HG02798 (cell line): Measurements from ENCODE around the gene FOXA2.

Source experiments
- ATAC-seq: cut with Tn5 transposase; IDR thresholded peaks from one replicate; pipeline ENCODE4 v1.9.1; 2021; ENCODE audit warnings: mild to moderate bottlenecking; ENCODE audit not compliant: unreplicated experiment, poor library complexity

The FOXA2 gene

DNA sequence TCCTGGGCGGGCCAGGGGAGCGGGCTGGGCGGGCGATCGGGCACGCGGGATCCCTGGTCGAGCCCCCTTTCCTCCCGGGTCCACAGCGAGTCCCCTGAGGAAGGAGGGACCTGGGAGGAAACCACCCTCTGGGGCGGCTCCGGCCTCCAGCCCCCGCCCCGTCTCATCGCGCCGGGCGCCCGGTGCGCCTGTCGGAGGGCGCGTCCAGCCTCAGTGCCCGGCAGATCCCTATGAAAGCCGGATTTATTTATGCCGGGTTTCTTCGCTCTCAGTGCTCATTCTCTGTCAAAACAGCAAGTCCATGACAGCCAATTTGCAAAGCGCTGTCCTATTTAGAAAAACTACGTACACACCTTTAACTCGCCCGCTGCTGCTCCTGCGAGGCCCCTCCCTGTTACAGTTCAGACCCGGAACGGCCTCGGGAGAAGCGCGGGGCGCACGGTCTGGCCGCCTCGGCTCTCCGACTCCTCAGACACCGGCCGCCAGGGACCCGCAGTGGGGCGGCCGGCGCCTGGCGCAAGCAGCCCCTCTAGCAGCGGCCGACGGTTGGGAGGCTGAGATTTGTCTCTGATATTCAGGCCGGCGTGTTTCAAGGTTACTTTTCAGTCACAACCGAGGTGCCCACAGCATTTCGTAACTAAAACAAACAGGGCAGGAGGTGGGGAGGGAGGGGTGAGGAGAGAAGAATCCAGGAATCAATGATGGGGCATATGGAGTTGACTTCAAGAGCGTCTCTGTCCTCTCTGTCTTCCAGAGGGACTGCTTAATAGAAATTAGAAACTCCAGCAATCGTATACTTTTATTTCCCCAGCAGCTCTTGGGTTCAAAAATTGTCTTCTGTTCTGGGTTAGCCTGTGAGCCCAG, 782 bp upstream of the FOXA2 start:
- no peak for ATAC-seq

DNA sequence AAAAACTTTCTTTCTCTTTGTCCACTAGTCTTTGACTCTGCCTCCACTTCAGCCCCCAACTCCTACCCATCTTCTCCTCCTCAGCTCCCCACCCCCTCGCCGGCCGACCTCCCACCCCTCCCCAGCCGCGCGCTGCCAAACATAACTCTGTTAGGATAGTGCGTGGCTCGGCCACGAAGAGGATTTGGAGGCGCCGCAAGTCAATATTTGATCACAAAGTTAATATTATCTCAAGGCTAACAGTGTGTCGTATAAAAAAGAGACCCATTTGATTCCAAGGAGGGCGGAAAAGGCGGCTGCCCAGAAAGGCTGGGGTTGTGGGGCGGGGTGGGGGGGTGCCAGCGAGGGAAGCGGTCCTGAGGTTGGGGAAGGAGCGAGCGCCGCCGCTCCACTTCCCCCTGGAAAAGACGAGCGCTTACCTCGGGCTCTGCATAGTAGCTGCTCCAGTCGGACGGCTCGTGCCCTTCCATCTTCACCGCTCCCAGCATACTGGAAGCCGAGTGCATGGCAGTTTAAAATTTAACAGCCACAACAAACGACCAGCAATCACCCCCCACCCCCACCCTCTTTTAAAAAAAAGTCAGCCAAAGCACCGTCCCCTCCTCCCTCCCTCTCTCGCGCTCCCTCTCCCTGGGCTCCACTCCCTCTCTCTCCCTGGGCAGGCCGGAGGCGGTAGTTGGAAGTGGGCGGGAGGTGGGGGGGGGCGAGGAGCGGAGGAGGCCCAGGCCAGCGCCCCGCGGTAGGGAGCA, 425 bp downstream of the FOXA2 start:
- no peak for ATAC-seq

DNA sequence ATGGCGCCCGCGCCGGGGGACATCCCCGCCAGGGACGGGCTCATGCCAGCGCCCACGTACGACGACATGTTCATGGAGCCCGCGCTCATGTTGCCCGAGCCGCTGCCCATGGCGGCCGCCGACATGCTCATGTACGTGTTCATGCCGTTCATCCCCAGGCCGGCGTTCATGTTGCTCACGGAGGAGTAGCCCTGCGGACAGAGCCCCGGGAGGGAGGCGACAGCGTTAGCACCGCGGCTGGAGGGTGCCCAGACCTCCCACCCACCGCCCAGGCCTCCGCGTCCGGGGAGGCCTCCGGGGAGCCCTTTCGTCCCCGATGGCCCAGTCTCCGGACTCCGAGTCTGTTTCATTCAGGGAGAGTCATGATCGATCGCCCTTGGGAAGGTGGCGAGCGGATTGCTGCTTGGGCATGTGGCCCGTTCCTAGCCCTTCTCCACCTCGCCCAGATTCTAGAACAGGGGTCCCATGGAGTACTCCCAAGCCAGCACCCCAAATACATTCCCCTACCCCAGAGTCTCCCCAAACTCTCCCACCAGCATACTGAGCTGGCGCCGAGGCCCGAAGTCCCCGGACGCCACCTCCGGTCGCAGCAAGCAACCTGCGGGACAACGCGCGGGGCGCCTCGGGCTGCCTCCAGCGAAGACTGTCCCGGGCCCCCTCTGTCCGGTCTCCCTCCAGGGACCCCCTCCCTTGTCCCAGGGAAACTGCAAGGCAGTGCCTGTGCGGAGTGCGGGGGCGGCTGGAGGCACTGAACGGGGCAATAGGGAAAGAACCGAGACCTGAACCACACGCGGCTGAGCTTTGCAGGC, 1.2 kb downstream of the FOXA2 start:
- no peak for ATAC-seq

- no peak for ATAC-seq
Measured at GRCh38 chr20:22582386-22582963, 1.9 kb downstream of the FOXA2 start.

DNA sequence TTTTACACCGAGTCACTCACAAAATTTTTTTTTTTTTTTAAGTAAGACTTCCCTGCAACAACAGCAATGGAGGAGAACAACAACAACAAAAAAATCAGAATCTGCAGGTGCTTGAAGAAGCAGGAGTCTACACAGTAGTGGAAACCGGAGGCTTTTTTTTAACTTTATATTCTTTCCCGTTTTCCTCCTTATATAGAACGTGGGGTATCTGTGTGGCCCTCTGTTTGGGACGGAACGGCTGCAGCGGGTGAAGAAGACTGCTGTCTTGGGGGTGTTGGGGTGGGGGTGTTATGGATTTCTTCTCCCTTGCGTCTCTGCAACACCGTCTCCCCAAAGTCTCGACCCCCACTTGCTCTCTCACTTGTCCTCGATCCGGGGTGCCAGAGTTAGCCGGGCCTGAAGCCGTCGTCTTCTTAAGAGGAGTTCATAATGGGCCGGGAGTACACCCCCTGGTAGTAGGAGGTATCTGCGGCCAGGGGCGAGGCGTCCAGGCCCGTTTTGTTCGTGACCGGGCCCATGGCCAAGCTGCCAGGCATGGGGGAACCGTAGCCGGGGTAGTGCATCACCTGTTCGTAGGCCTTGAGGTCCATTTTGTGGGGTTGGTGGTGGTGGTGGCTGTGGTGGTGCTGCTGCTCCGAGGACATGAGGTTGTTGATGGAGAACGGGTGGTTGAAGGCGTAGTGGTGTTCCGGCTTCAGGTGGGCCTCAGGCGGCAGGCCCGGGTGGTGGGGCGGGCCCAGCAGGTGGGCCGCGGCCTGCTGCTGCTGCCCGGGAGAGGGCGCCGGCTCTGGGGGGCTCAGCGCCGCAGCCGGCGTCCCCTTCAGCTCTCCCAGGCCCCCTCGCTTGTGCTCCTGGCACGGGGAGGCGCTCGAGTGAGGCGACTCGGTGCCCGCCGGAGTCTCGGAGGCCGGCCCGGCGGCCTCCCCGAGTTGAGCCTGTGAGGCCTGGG, 2.7 kb downstream of the FOXA2 start:
- ATAC-seq: no peak

DNA sequence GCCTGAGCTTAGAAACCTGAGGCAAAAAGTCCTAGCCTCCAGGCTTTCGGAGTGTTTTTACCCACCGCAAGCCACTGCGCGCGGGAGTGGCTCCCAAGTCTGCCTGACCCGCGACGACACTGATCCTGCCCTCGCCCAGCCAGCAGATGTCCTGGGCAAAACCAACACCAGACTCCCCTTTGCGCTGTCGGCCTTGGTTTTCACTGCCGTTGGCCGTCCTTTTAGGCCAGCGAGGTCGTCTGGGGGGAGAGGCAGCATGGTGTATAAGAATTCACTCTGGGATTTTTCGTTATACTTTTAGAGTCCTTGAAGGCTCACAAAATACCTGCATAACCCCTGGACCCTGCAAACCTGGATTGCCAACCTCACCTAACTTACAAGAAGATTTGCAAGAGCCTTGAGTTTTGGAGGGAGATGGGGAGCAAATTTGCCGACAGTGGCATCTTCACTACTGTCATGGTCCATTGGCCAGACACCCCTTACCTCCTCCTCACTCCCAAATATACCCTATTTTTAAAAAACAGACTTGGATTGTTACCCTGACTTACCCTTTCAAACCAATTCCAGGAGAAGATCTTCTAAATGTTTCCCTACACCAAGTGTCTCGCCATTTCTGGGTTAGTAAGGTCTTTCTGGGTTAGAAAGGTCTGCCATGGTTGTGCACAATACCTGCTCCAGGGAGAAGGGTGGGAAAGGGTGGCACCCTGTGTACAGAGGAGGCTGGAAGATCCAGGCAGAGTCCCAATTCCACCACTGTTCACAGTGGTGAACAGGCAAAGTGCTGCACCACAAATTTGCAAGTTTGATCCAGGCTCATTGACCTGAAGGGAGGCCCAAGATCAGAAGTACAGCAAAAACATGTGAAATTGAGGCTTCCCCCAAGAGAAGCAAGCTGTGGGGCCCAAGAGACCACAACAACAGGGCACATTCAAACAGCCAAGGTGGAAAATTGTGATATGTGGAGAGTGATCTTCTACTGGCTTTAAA, 4.4 kb downstream of the FOXA2 start:
- no peak for ATAC-seq

DNA sequence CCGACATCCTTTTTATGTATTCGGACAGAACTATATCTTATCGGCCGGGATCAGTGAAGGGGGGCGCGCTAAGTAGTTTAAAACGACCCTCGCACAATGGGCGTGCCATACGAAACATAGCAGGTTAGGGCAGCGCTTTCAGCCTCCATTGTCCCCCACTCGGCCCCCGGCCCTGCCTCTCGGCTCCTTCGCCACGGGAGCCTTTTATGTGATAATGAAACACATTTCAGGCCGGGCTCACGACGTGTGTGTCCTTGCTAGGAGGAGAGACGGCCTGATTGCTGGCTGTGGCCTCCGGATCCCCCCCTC, 5.3 kb downstream of the FOXA2 start:
- ATAC-seq: no peak

GRCh38 chr20:22578221-22579118, 5.9 kb downstream of the FOXA2 start:
- no peak for ATAC-seq

- no peak for ATAC-seq
Measured at GRCh38 chr20:22577515-22578220, 6.7 kb downstream of the FOXA2 start.

DNA sequence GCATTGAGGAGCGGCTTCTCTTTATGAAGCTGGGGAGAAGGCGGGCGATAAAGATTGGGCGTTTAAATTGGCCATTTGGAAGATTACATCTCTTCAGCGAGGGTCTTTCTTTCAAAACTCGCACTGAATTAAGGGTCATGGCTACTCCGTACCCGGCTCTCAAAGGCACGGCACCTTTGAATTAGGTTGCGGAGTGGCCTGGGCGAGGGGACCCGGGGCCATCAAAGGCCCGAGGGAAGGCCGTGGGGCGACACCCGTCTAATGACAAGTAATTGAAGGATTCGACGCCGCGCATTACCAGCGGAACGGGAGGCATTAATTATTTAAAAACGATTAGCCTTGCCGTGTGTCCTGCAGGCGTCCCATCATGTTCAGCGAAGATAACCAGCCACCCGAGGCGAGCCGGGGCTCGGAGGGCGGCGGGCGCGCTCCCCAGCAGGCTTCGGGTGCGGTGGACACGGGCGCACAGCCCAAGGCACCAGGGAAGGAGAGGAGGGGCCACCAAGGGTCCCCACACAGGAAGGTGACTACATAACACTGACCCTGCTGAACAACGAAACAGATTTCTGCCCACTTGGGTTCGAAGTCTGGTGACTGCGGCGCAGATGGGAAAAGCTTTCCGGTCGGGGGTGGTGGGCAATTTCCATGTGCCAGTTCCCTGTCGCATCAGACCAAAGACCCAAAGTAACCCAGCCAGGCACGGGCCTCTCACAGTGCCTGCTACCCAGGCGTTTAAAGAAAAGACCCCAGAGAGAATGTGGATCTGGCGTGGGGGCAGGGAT, 7.4 kb downstream of the FOXA2 start:
- no peak for ATAC-seq

DNA sequence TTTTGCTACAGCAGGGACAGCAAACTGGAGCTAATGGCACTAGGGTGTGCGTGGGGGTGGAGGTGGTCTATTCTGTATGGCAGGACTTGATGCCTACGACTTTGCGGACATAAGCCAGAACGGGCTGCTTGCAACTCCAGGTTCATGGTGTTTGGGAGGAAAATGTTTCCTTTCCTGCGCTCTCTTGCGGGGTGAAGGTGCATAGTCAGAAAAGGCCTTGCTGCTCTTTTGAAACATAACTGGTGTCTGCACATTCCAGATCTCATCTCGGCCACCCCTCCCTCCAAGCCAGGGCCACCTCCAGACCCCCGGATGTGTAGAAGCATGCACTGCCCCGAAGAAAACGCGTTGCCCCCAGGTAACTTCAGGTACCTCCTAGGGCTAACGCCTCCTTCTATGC, 8.1 kb downstream of the FOXA2 start:
- ATAC-seq: no peak

DNA sequence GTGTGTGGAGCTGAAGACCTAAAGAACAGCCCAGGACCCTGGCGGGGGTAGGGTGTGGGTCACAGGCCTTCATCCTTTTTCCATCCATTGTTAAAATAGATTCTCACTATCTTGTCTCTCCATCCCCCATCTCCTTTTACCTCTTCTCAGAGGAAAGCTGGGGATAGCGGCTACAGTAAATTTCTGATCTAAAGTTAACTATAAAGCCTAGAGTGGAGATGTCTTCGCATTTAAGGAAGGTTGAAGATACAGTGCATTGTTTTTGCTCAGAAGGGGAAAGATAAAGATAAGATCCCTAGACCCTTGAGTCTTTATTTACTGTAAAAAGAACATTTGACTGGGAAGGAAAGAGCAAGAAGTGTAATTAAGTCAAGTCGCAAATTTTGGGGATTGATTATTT, 8.6 kb downstream of the FOXA2 start:
- ATAC-seq: no peak

DNA sequence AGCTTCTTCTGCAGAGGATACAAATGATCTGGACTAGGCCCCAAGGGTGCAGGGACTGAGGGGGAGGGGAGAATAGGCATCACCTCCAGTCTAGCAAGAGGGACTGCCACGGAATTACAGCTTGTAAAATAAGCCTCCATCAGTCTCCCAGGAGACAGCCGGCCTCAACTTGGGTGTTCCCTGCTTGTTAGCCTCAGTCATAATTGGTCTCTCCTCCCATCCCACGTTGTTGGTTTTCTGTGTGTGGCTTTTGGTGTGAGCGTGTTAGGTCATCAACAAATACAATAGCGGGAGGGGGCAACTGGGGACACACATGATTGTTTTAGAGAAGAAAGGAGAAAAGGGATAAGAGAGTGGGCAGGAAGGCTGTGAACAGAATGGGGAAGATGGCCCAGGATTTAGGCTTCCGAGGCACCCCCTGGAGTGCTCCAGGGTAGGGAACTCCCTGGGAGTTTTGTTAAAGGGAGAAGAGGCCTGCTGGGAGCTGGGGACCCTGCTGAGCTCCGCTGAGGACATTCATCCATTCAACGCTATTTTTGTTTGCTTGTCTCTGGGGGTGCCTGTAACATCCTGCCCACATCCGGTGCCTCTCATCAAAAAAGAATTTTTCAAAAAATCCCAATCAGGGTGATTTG, 9.2 kb downstream of the FOXA2 start:
- no peak for ATAC-seq

GRCh38 chr20:22574545-22575086, 9.8 kb downstream of the FOXA2 start:
- ATAC-seq: no peak

DNA sequence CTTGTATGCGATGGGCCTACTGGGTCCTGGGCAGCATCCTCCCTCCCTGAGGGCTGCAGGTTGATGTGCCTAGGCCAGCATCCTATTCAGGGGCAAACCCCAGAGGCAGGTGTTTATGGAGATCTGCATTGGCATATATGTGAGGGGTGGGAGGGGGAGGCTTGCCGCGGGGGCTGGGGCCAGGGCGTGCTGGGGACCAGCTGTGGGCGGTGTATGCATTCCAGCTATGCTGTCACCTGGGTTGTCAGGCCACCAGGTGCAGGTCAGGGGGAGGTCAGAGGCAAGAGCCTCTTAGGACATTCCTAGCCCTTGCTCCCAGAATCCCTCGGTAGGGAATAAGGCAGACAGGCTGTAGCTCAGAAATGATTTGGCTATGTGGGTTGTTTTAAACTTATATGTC, 11.9 kb downstream of the FOXA2 start:
- no peak for ATAC-seq
